Subcutaneous abdominal adipose tissue (tissue), 5 donors: ENCODE data around the gene MAML2.
A peak's percentile ranks its signal among the peaks of the same experiment; 100 is the strongest.

Experiments used
- H3K27ac ChIP-seq: one replicate; pipeline ENCODE4 v1.7.0; 2013; ENCODE audit warnings: low read depth, mild to moderate bottlenecking, inconsistent platforms, low read length, moderate library complexity
- H3K27me3 ChIP-seq, 5 donors: one replicate each; pipeline ENCODE4 v1.7.0; 2013; ENCODE audit warnings: low read length in 5 of 5, inconsistent platforms in 1 of 5; ENCODE audit not compliant: control insufficient read depth in 5 of 5, insufficient read depth in 4 of 5
- H3K36me3 ChIP-seq, 5 donors: one replicate each; pipeline ENCODE4 v1.7.0; 2013; ENCODE audit warnings: low read length in 5 of 5; ENCODE audit not compliant: control insufficient read depth in 5 of 5, insufficient read depth in 5 of 5
- H3K4me1 ChIP-seq, 5 donors: one replicate each; pipeline ENCODE4 v1.7.0; 2013; ENCODE audit warnings: low read length in 5 of 5, mild to moderate bottlenecking in 3 of 5, moderate library complexity in 1 of 5; ENCODE audit not compliant: control insufficient read depth in 5 of 5, insufficient read depth in 5 of 5
- H3K4me3 ChIP-seq, 5 donors: one replicate each; pipeline ENCODE4 v1.7.0; 2013; ENCODE audit warnings: low read length in 5 of 5, low read depth in 1 of 5
- H3K9ac ChIP-seq, 5 donors: one replicate each; pipeline ENCODE4 v1.7.0; 2013; ENCODE audit warnings: low read length in 5 of 5, mild to moderate bottlenecking in 4 of 5, moderate library complexity in 3 of 5
- H3K9me3 ChIP-seq, 5 donors: one replicate each; pipeline ENCODE4 v1.7.0; 2013; ENCODE audit warnings: low read length in 5 of 5; ENCODE audit not compliant: control insufficient read depth in 5 of 5
- donor health status: healthy.
- donor health status: healthy.
- donor health status: healthy.
- donor health status: healthy.
- donor health status: healthy.

The MAML2 gene

GRCh38 chr11:96367342-96367741 lies 24.3 kb upstream of the MAML2 start:
- Histone ChIP-seq H3K9ac (no peak overlapping the region), H3K4me3 (no peak overlapping the region), H3K36me3 (peaks cover 15 to 45% (median 37%) of the 10 kb centered on the region in 5 donors), H3K27me3 (no peaks in the 10 kb centered on the region), H3K4me1 (no peaks in the 10 kb centered on the region), H3K27ac (no peak overlapping the region), H3K9me3 (peaks cover 0 to 4% (median 0%) of the 10 kb centered on the region in 5 donors)

- peaks cover 10 to 41% (median 40%) of the 10 kb centered on the region in 5 donors for H3K36me3 ChIP-seq
- H3K27ac ChIP-seq: no peak overlapping the region
- peaks cover 0 to 4% (median 0%) of the 10 kb centered on the region in 5 donors for H3K9me3 ChIP-seq
Measured at GRCh38 chr11:96366024-96366423, 23.0 kb upstream of the MAML2 start.

GRCh38 chr11:96365493-96365892 lies 22.5 kb upstream of the MAML2 start:
- no peak overlapping the region for H3K4me3 ChIP-seq
- peaks cover 10 to 36% (median 35%) of the 10 kb centered on the region in 5 donors for H3K36me3 ChIP-seq
- H3K9ac ChIP-seq: no peak overlapping the region
- no peak overlapping the region for H3K27ac ChIP-seq
- H3K27me3 ChIP-seq: no peaks in the 10 kb centered on the region
- H3K9me3 ChIP-seq: peaks cover 0 to 4% (median 0%) of the 10 kb centered on the region in 5 donors
- H3K4me1 ChIP-seq: no peaks in the 10 kb centered on the region

More at GRCh38 chr11:96366024-96366423, 23.0 kb upstream of the MAML2 start:
- H3K27me3 ChIP-seq: no peaks in the 10 kb centered on the region
- no peak overlapping the region for H3K4me3 ChIP-seq
- no peaks in the 10 kb centered on the region for H3K4me1 ChIP-seq
- H3K9ac ChIP-seq: no peak overlapping the region

- H3K4me1 ChIP-seq: no peaks in the 10 kb centered on the region
- H3K9me3 ChIP-seq: no peaks in the 10 kb centered on the region
- no peaks in the 10 kb centered on the region for H3K27me3 ChIP-seq
- peaks cover 18 to 37% (median 35%) of the 10 kb centered on the region in 5 donors for H3K36me3 ChIP-seq
- no peak overlapping the region for H3K27ac ChIP-seq
- no peak overlapping the region for H3K9ac ChIP-seq
- no peak overlapping the region for H3K4me3 ChIP-seq
Measured at GRCh38 chr11:96361778-96362177, 18.8 kb upstream of the MAML2 start.

GRCh38 chr11:96358321-96358720 lies 15.3 kb upstream of the MAML2 start:
- Histone ChIP-seq H3K9ac (no peak overlapping the region), H3K27ac (no peak overlapping the region), H3K36me3 (peaks cover 22 to 49% (median 41%) of the 10 kb centered on the region in 5 donors), H3K4me1 (no peaks in the 10 kb centered on the region), H3K4me3 (no peak overlapping the region), H3K9me3 (no peaks in the 10 kb centered on the region), H3K27me3 (no peaks in the 10 kb centered on the region)

GRCh38 chr11:96357794-96358193 lies 14.8 kb upstream of the MAML2 start:
- Histone ChIP-seq H3K27ac (no peak overlapping the region), H3K27me3 (no peaks in the 10 kb centered on the region), H3K4me1 (no peaks in the 10 kb centered on the region), H3K36me3 (peaks cover 22 to 53% (median 41%) of the 10 kb centered on the region in 5 donors), H3K4me3 (no peak overlapping the region), H3K9ac (no peak overlapping the region), H3K9me3 (no peaks in the 10 kb centered on the region)

- Histone ChIP-seq H3K36me3 (peaks cover 22 to 56% (median 39%) of the 10 kb centered on the region in 5 donors), H3K27me3 (no peaks in the 10 kb centered on the region), H3K4me1 (no peaks in the 10 kb centered on the region), H3K9me3 (no peaks in the 10 kb centered on the region), H3K4me3 (no peak overlapping the region), H3K9ac (no peak overlapping the region), H3K27ac (no peak overlapping the region)
Measured at GRCh38 chr11:96356848-96357247, 13.9 kb upstream of the MAML2 start.

DNA sequence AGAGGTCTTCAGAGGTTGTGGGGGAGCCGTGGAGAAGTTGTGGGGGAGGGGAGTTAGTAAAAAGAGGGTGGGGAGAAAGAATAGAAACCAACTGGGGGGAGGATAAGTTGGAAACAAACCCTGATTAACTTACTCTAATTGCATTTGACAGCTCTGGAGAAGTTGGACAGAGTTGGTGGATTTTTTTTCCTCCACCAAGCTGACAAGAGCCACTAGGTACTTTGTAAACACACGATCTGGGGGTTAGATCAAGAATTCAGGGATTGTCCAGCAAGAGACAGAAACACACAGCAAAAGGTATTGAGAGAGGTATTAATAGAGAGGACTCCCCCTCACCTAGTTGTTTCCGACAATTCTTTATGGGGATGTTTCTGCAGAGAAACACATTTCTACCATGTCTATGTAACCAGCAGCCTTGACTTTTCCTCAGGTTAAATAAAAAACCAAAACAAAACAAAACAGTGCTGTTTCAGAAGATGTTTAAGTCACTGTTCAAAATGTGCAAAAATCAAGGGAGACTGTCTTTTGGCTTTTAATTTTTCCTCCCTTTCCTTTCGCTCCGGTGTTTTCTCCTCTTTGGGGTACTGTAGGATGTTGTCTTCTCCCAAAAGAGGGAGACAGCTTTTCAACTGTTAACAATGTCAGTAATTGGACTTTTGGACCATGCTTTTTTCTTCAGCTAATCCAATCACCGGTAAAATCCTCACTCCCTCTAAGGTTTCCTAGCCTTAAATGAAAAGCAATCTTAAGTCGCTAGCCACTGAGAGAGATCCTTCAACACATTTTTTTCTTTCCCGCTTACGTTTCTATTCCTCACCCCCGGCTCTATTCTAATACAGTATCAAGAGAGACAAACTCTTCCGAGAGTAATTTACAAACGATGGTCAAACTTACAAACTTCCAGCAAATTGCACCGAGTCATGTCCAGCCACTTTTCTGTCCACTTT lies 708 bp downstream of the MAML2 start:
- Histone ChIP-seq H3K4me1 (peaks cover 16 to 50% (median 48%) of the 10 kb centered on the region in 5 donors), H3K9ac (peak overlapping the region; percentile 51 to 91 (median 89)), H3K27ac (peak overlapping the region; percentile 96)

GRCh38 chr11:96341211-96342013 lies 1.6 kb downstream of the MAML2 start:
- Histone ChIP-seq H3K36me3 (no peaks in the 10 kb centered on the region), H3K27me3 (no peaks in the 10 kb centered on the region), H3K4me3 (peak overlapping the region; percentile 78 to 99 (median 81)), H3K9me3 (no peaks in the 10 kb centered on the region), H3K27ac (peak overlapping the region; percentile 96), H3K4me1 (peaks cover 16 to 52% (median 51%) of the 10 kb centered on the region in 5 donors), H3K9ac (peak overlapping the region; percentile 56 to 91 (median 89))

More for the DNA sequence above, 708 bp downstream of the MAML2 start:
- H3K36me3 ChIP-seq: no peaks in the 10 kb centered on the region
- H3K4me3 ChIP-seq: peak overlapping the region; percentile 78 to 99 (median 81)
- no peaks in the 10 kb centered on the region for H3K9me3 ChIP-seq
- no peaks in the 10 kb centered on the region for H3K27me3 ChIP-seq
